ENCODE results near the gene WDR41.

DNA sequence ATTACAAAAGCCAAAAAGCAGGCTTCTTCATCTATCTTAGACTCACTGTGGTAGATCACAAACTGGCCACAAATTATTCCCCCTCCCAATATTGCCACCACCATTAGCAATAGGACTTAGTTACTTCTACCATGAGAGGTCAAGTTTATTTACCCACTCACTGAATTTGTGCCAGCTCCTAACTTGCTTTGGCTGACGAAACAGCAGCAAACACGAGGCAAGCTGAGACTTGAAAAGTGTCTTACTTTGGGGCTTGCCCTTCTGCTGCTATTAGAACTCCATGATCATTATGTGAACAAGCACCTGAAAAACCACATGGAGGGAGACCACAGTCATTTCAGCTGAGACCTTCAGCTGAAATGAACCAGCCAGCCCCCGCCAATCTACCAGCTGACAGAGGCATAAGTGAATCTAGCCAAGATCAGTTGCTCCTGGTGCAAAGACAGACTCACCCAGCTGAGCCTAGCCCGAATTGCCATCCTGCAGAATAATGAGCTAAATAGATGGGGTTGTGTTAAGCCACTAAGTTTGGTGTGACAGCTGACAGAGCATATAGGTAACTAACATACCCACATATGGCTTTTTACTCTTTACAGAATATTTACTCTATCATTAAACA is 5.7 kb downstream of the WDR41 start:
- TF ChIP-seq, protein P1, sequence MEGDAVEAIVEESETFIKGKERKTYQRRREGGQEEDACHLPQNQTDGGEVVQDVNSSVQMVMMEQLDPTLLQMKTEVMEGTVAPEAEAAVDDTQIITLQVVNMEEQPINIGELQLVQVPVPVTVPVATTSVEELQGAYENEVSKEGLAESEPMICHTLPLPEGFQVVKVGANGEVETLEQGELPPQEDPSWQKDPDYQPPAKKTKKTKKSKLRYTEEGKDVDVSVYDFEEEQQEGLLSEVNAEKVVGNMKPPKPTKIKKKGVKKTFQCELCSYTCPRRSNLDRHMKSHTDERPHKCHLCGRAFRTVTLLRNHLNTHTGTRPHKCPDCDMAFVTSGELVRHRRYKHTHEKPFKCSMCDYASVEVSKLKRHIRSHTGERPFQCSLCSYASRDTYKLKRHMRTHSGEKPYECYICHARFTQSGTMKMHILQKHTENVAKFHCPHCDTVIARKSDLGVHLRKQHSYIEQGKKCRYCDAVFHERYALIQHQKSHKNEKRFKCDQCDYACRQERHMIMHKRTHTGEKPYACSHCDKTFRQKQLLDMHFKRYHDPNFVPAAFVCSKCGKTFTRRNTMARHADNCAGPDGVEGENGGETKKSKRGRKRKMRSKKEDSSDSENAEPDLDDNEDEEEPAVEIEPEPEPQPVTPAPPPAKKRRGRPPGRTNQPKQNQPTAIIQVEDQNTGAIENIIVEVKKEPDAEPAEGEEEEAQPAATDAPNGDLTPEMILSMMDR (IDR thresholded peaks at IDR 0.05): no peak
- no peak for TF ChIP-seq EP300 (IDR thresholded peaks at IDR 0.05)
- no peak for TF ChIP-seq POLR2AphosphoS5 (IDR thresholded peaks at IDR 0.05)
- no peak for TF ChIP-seq POLR2A (IDR thresholded peaks at IDR 0.05)
